Measurements from ENCODE around the gene BOD1L1.

DNA sequence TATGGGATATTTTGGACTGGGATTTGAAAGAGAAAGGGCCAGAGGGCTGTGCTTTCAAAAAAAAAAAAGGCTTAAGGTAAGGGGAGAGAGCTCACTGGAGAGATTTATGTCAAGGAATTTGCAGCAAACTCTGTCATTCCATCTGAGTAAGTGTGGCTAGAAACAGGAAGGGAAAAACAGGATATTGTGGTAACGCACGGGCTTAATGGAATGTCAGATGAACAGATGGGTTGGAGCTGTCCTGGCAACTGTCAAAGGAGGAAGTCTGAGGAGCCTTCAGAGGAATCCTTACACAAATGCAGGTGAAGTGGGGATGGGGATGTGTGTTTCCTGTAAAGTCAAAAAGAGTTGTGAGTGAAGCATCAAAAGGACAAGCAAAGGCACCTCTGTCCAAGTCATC is 68.1 kb downstream of the BOD1L1 start:
- TF ChIP-seq TAF1 (IDR thresholded peaks at IDR 0.05; ENCODE audit: borderline replicate concordance, low read depth, low read length) (no peak), POLR2A (IDR thresholded peaks at IDR 0.05; ENCODE audit: low read depth, low read length) (no peak)

All from GM12892 (cell line).